GM21423 (cell line): ENCODE data around the gene CAPN3.

ENCODE experiments used
- ATAC-seq: cut with Tn5 transposase; IDR thresholded peaks from one replicate; pipeline ENCODE4 v1.9.1; 2021; ENCODE audit warnings: mild to moderate bottlenecking, moderate library complexity; ENCODE audit not compliant: unreplicated experiment

CAPN3 gene

DNA sequence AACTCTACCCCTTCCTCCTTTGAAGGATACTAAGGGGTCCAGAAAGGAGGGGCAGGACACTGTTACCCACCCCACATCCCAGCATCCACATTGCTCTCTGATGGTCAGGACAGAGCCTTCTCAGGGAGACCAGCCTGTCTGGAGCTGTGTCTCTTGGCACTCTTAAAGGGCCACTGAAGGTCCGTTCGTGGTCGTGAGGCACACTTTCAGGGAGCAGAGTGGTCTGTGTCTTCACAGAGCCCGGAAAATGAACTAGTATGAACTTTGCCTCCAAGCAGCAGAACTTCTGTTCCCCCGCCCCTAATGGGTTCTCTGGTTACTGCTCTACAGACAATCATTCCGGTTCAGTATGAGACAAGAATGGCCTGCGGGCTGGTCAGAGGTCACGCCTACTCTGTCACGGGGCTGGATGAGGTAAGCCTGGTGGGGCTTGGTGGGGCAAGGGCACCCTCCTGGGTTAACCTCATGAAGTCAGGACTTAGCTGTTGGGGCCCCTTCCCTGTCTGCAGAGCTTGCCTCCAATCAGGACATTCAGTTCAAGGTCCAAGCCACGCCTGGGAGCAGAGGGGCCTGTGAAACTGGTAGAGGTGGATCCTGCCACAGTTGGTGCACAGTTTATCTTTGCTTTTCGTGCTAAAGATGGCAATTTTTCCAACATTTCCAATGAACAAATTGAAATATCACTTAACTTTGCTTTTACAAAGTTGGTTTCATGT is 33.2 kb downstream of the CAPN3 start:
- no peak for ATAC-seq

DNA sequence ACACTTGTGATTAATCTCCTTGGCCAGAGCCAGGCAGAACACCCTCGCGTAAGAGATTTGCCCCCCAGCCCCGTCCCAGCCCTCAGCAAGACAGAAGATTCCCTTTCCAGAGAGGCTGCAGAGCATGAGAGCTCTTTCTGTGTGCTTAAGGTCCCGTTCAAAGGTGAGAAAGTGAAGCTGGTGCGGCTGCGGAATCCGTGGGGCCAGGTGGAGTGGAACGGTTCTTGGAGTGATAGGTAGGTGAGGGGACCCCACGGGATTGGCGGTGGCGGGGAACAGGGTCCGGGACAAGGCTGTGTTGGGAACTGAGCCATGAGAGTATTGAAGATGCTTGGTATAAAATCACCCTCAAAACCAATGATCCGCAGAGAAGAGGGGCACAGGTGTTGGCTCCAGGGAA is 34.8 kb downstream of the CAPN3 start:
- no peak for ATAC-seq

DNA sequence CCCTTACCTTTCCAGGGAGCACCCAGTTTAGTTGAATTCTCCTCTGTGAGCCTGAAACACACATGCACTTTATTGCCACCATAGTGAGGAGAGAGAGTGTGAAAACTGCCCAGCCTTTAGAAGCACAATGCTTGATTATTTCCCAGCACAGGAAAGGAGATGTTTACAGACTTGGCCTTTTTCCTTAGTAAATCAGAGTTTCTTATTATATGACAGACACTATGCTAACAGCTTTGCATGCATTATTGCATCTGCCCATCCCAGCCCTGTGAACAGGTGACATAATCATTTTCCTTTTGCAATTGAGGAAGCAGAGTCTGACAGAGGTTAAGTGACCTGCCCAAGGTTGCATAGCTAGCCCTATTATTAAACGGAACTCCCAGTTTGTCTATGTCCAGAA is 36.5 kb downstream of the CAPN3 start:
- no peak for ATAC-seq

DNA sequence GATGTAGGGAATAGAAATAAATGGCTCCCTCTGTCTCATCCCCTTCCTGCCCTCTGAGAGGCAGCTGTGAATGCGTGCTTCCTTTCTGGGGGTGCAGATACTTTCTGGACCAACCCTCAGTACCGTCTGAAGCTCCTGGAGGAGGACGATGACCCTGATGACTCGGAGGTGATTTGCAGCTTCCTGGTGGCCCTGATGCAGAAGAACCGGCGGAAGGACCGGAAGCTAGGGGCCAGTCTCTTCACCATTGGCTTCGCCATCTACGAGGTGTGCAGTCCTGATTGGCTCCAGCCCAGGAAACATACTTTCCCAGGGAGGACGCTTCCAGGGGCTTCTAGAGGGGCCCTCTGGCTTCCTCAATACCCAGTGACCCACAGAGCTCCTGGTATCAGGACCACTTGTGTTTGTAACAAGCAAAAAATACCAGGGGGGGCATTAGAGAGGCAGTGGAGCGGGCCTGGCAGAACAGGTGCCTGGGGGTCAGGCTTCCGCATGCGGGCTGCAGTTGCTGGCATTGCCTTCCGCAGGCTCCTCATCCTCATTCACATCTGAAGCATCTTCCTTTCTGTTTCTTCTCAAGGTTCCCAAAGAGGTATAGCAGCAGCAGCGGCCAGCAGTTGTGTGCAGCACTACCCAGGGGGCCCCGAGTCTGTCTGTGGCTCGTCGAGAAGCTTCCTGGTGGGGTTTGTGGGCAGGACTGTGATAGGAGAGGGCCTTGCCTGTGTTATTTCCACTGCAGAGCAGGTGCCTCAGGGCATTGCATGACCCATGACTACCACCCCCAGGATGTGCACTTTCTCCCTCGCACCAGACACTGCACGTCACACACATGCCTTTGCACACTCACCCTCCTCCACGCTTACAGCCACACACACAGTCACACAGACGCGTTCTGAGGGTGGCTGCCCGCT is 42.5 kb downstream of the CAPN3 start:
- ATAC-seq: no peak

DNA sequence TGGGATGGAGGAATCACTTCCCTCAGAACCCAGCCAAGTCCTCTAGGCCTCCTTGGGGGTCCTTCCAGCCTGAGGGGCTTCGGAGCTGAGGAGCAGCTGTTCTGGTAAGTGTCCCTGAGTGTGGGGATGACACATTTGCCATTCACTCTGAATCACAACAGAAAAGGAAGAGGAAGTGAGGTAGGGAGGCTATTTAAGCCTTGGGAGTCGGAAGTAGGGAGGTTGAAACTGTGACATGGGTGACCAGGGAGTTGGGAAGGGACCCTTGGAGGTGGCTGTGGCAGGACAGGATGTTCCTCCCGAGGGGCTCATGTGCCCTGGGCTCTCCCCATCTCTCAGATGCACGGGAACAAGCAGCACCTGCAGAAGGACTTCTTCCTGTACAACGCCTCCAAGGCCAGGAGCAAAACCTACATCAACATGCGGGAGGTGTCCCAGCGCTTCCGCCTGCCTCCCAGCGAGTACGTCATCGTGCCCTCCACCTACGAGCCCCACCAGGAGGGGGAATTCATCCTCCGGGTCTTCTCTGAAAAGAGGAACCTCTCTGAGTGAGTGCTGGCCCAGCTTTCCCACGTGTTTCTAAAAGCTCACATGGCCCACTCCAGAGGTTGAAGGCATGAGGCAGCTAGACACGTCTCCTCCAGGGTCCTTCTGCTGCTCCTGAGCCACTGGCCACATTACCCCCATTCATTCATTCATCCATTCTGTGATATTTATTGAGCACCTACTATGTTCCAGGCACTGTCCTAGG is 43.3 kb downstream of the CAPN3 start:
- no peak for ATAC-seq

DNA sequence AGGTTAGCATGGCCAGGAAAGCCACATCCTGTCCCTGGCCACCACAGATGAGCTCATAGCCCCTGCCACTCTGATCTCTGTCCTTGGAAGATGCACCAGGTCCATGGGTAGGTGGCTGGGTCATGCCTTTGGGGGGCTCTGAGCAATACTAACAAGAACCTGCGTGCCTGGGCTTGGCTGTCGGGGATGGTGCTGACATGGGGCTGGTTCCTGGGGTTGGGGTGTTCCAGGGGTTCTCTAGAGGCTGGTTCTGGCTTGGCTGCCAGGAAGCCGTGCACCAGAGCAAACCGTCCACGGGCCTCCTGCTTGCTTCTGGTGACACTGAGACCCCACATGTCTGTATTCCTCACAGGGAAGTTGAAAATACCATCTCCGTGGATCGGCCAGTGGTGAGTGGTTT is 44.1 kb downstream of the CAPN3 start:
- no peak for ATAC-seq

DNA sequence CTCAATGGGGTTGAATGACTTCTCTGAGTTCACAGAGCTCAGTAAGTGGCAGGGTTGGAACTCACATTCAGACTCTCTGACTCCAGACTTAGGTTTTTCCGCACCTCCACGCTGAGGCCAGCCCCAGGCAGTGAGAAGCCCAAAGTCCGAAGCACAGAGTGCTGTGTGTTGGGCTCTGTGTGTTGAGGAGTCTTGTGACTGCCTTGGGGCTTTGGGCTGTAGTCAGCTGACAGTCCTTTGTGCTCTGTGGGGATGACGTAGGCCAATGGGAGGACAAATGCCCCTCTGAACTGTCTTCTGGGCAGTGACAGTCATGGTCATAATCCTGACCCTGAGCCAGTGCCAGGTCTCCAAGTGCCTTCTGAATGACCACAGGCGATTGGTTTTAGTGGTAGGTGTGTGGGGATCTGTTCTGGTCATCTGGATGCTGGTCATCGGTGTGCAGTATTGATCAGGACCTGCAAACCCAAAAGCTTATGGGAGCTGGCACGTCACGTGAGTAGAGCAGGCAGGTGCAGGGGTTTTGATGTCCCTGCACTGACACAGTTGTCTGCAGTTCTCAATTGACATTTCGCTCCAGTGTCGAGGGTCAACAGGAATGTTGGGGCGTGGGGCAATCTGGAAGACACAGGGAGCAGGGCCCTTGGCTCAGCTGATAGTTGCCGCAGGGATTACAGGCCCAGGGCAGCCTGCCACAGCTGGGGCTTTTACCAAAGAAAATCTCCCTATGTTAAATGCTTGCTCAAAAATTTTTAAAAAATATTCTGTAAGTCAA is 45.3 kb downstream of the CAPN3 start:
- ATAC-seq: no peak

DNA sequence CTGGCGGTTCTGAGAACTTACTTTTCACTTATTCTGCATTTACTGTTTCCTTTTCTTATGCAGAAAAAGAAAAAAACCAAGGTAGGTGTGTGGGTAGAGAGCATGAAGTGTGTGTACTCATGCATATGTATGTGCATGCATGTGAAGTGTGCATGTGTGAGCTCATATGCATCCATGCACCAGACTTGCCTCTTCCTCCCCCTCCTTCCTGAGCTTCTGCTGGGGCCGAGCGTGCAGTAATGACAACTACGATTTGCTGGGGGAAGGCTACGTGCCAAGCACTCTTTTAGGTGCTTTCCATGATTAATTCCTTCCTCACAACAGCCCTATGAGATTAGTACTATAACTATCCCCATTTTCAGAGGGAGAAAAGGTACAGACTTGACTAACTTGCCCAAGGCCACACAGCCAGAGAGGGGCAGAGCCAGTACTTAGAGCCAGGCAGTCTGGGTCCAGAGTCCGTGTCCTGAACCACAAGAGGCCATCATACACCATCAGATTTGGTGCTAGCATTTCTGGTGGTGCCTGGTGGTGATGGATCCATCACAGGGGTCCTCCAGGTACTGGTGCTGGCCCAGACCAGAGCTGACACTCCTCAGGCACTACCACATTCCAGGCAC is 46.7 kb downstream of the CAPN3 start:
- ATAC-seq: no peak

DNA sequence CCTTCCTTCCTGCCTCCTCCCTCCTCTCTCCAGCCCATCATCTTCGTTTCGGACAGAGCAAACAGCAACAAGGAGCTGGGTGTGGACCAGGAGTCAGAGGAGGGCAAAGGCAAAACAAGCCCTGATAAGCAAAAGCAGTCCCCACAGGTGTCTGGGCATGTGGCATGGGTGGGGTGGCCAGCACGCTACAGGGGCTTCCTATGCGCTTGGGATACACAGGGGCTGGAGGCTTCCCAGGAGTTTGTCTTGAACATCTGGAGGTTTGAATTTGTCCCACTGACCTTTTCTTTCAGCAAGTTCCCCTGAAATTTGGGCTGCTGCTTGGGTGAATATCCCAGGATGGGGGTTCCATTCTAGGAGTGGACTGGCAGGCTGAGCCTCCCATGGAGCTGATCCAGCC is 48.9 kb downstream of the CAPN3 start:
- ATAC-seq: no peak

DNA sequence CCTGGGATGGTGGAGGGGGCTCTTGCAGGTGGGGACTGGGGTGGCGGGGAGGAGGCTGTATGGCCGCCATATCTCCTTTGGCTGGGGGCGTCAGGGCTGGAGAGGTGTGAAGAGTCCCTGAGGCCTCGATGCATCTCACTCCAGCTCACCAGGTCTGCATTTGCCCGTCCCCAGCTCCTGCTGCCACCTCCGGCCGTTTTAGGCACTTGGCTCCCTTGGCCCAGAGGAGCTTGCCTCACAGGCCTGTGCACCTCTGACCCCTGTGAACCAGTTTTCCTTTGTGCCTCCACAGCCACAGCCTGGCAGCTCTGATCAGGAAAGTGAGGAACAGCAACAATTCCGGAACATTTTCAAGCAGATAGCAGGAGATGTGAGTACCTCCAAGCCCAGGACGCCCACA is 49.7 kb downstream of the CAPN3 start:
- ATAC-seq: no peak

DNA sequence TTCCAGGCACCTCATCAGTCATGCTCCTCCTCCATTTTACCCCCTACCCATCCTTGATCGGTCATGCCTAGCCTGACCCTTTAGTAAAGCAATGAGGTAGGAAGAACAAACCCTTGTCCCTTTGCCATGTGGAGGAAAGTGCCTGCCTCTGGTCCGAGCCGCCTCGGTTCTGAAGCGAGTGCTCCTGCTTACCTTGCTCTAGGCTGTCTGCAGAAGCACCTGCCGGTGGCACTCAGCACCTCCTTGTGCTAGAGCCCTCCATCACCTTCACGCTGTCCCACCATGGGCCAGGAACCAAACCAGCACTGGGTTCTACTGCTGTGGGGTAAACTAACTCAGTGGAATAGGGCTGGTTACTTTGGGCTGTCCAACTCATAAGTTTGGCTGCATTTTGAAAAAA is 52.6 kb downstream of the CAPN3 start:
- ATAC-seq: no peak

DNA sequence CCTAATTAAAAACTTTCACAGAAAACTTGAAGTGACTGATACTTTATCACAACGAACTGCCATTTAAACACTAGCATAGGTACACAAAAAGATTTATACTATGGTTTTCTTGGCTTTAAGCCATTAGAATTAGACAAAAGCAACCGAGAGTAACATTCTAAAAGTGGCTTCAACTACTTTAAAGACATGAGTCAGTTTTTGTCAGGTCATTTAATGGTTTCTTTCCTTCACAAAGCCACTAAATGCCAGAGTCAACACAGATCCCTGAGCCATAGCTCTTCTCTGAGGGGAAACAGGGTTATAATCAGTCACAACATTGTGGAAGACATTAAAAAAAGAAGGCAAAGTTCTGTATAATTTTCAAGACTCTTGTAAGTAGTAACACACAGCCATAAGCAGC is 54.6 kb downstream of the CAPN3 start:
- ATAC-seq: no peak

DNA sequence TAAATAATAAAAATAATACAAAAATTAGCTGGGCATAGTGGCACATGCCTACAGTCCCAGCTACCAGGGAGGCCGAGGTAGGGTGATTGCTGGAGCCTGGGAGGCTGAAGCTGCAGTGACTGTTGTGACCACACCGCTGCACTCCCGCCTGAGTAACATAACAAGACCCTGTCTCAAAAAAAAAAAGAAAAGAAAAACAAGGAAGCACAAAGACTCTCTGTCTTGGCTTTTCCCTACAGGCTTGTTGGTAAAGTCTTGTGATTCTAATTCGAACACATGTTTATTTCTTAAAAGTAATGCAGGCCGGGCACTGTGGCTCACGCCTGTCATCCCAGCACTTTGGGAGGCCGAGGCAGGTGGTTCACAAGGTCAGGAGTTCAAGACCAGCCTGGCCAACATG is 60.1 kb downstream of the CAPN3 start:
- ATAC-seq: no peak

DNA sequence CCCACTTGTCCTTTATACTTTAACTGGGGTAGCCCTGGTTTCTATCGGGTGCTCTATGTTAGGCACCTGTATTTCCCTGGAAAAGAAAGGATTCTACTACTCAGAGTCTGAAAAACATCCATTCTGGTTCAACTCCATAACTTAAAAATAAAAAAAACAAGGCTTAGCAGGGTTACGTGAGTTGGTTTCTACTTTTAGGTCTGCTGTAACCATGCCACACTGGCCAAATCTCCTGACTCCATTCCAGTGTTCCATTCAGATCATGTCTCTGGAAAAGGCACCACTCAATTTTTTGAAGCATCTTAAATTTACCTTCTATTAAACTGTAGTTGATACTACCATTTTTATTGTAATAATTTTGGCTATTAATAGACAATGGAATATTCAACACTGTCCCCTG is 62.1 kb downstream of the CAPN3 start:
- ATAC-seq: no peak

DNA sequence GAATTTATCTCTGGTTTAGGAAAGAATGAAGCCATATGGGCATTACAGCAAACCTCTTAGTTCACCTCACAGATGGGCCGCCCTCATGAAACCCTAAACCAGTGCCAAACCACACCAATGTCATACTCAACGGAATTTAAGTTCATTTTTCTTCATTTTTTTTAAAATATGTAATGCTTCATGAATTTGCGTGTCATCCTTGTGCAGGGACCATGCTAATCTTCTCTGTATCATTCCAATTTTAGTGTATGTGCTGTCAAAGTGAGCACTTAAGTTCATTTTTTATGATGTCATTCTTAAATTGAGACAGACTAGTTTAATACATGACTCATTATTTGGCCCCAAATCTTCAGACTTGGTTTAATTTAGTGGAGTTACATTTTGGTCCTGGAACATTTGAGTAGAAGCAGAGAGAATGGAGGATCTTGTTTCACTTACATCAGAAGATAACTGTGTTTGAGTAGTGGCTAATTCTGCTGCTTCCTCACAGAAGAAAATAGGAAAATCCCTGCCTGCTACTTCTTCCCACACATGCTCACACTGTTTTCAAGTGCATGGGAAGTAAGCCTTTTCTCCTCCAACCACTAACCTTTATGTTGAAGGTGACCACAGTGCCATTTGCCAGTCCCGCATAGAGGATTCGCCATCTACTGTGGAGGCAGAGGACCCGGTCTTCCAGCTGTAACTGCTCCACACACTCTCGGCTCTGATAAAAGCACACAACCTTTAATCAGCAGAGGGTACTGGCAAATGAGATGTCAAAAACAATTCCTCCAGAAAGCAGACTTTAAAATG is 68.3 kb downstream of the CAPN3 start:
- no peak for ATAC-seq

DNA sequence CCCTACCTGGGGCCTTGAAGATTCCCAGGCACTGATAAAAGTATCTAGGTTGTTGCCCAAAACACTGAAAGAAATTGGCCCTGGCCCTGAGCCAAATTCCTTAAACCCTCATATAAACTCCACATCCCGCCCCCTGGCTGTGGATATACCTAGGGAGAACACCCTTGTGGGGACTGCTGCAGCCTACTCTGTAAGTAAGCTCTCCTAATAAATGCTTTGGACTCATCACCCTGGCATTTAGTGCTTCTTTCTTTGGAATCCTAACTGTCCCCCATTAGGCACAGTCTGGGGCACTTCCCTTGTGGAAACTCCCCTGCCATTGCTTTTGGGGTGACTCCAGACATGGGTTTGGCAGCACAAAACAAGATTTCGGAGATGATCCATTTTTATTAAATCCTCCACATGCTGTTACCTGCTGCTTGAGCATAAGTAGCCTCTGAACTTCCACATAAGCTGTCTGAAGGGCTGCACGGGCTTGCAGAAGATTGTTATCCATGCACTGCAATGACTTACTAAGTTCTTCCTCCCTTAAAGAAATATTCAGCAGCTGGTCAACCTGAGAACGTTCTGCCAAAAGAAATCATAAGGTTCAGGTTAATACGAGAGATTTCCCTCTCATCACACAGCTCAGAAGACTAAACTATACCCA is 85.2 kb downstream of the CAPN3 start:
- ATAC-seq: no peak

DNA sequence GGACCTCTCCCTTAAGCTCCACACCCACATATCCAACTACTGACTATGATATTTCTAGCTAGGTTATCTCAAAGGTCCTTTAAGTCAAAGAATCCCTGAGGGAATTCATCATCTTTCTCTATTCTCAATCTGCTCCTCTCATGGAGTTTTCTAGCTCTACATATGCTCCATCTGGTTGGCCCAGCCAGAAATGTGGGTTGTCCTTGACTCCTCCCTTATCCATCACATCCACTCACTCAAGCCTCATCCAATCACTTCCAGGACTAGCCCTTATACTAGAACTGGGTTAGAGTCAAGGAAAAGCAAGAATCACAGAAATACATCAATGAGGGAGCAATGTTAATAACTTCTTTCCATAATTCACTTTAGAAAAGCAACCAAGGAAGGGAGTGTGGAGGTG is 86.2 kb downstream of the CAPN3 start:
- ATAC-seq: no peak

DNA sequence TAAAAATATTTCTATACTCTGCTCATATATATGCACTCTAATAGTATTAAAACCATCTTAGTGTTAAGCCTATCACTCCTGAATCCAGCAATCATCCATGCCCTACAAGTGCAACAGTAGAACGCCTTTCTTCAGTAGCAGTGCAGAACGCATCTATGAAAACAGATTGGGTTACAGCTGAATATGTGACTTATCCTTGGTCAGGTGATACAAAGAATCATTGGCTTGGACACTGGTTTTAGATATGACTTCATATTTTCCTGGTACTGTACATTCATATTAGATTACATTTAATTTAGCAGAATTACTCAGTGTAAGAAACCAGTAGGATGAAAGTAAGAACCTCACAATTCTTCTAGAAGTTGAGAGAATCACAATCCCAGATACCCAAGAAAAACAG is 88.3 kb downstream of the CAPN3 start:
- no peak for ATAC-seq

DNA sequence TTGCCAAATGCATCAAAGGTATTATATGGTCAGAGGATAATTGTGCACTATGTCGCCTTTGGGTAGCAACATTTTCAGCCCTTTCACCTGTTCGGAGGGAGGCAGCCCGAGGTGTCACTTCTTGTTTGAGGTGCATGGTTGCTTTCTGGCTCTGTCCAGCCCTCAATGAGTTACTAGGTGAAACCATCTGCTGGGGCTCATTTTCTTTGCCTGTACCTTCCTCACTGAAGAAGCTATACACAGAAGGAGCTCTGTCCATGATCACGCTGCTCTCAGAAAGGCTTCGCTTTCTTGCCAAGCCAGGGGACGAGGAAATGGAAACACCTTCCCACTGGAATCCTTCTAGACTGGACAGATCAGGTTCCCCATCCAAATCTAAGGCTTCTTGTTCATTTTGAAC is 89.0 kb downstream of the CAPN3 start:
- ATAC-seq: no peak
